CD14-positive monocyte (primary cell): ENCODE results near the gene FADS2. TPM values are rescaled to one million over a fixed set of nuclear protein-coding genes. Genes with fewer than 3 reads are reported as not detected.

Experiments
- DNase-seq, 3 donors: peaks; one replicate each; pipeline ENCODE4 v3.0.0-alpha.2; 2011 to 2022
- H2AFZ ChIP-seq: 2 replicates; pipeline ENCODE4 v1.6.0; 2012; ENCODE audit warnings: mild to moderate bottlenecking, low read depth, low read length, inconsistent platforms; ENCODE audit not compliant: insufficient read depth, poor library complexity, severe bottlenecking
- H3K27ac ChIP-seq, 2 donors: 1 replicate in 1 of 2; 2 replicates in 1 of 2; pipeline ENCODE4 v1.5.1; 2012 to 2013; ENCODE audit warnings: low read length in 2 of 2, control low read depth in 1 of 2, inconsistent platforms in 1 of 2, low read depth in 1 of 2, mild to moderate bottlenecking in 1 of 2
- H3K27me3 ChIP-seq, 2 donors: one replicate each; pipeline versions ENCODE4 v1.6.0 to v1.6.1; 2011 to 2013; ENCODE audit warnings: low read length in 2 of 2; ENCODE audit not compliant: control insufficient read depth in 2 of 2, insufficient read depth in 2 of 2
- H3K36me3 ChIP-seq, 2 donors: replicated peaks in 1 of 2; 1 replicate in 1 of 2; 2 replicates in 1 of 2; pipeline versions ENCODE4 v1.5.1 to v1.6.1; 2012 to 2013; ENCODE audit warnings: low read length in 2 of 2, control low read depth in 1 of 2, inconsistent platforms in 1 of 2, mild to moderate bottlenecking in 1 of 2; ENCODE audit not compliant: insufficient read depth in 2 of 2, control insufficient read depth in 1 of 2
- H3K4me1 ChIP-seq, 2 donors: 1 replicate in 1 of 2; 2 replicates in 1 of 2; pipeline versions ENCODE4 v1.5.1 to v1.6.1; 2012 to 2013; ENCODE audit warnings: low read length in 2 of 2, control low read depth in 1 of 2, inconsistent platforms in 1 of 2, mild to moderate bottlenecking in 1 of 2, moderate library complexity in 1 of 2; ENCODE audit not compliant: insufficient read depth in 2 of 2, control insufficient read depth in 1 of 2
- H3K4me2 ChIP-seq: replicated peaks from 2 replicates; pipeline ENCODE3; 2012; ENCODE audit warnings: low read length, moderate library complexity, mild to moderate bottlenecking; ENCODE audit not compliant: poor library complexity, severe bottlenecking; ENCODE audit errors: extremely low read depth
- H3K4me3 ChIP-seq, 3 experiments: fragments of 200-600 bp in 1 of 3; sonication (generic) in 1 of 3; replicated peaks in 1 of 3; 1 replicate in 2 of 3; 2 replicates in 1 of 3; pipeline ENCODE4 v1.5.1; 2011 to 2013; ENCODE audit warnings: low read length in 3 of 3, mild to moderate bottlenecking in 3 of 3, control low read depth in 2 of 3, low read depth in 2 of 3, inconsistent platforms in 1 of 3, moderate library complexity in 1 of 3
- H3K79me2 ChIP-seq: 2 replicates; pipeline ENCODE4 v1.6.0; 2012; ENCODE audit warnings: mild to moderate bottlenecking, control low read depth, inconsistent platforms, low read length, moderate library complexity; ENCODE audit not compliant: insufficient read depth
- H3K9ac ChIP-seq: 2 replicates; pipeline ENCODE4 v1.6.0; 2017; ENCODE audit warnings: low read length, mild to moderate bottlenecking; ENCODE audit not compliant: insufficient read depth, poor library complexity, severe bottlenecking
- H3K9me3 ChIP-seq, 2 donors: replicated peaks in 1 of 2; 1 replicate in 1 of 2; 2 replicates in 1 of 2; pipeline versions ENCODE4 v1.5.1 to v1.6.1; 2012 to 2013; ENCODE audit warnings: low read length in 2 of 2, control low read depth in 1 of 2; ENCODE audit not compliant: control insufficient read depth in 1 of 2, insufficient read depth in 1 of 2
- H4K20me1 ChIP-seq: 2 replicates; pipeline ENCODE4 v1.6.0; 2012; ENCODE audit warnings: mild to moderate bottlenecking, low read length, control low read depth, moderate library complexity; ENCODE audit not compliant: insufficient read depth
- H3K27ac Mint-ChIP-seq, 7 donors: one replicate each; pipeline ENCODE4 v1.8.0; 2020; ENCODE audit warnings: mild to moderate bottlenecking in 7 of 7, mixed read lengths in 7 of 7, moderate library complexity in 6 of 7, inconsistent platforms in 2 of 7
- H3K27me3 Mint-ChIP-seq, 3 donors: one replicate each; pipeline ENCODE4 v1.8.0; 2021 to 2022; ENCODE audit warnings: low read depth in 3 of 3, mild to moderate bottlenecking in 3 of 3, mixed read lengths in 3 of 3, moderate library complexity in 3 of 3, inconsistent platforms in 1 of 3
- H3K36me3 Mint-ChIP-seq, 2 donors: one replicate each; pipeline ENCODE4 v1.8.0; 2020; ENCODE audit warnings: mixed read lengths in 2 of 2, inconsistent platforms in 1 of 2, mild to moderate bottlenecking in 1 of 2
- H3K4me1 Mint-ChIP-seq: one replicate; pipeline ENCODE4 v1.8.0; 2020; ENCODE audit warnings: mild to moderate bottlenecking, mixed read lengths
- H3K4me3 Mint-ChIP-seq, 2 donors: one replicate each; pipeline ENCODE4 v1.8.0; 2020; ENCODE audit warnings: mild to moderate bottlenecking in 2 of 2, mixed read lengths in 2 of 2, moderate library complexity in 1 of 2
- H3K9me3 Mint-ChIP-seq, 7 donors: one replicate each; pipeline ENCODE4 v1.8.0; 2020 to 2022; ENCODE audit warnings: mixed read lengths in 7 of 7, mild to moderate bottlenecking in 6 of 7, moderate library complexity in 6 of 7, inconsistent platforms in 2 of 7
- CTCF ChIP-seq: fragments of 200-600 bp; IDR thresholded peaks from one replicate; pipeline ENCODE4 v1.8.0; 2022; ENCODE audit warnings: antibody characterized with exemption, mild to moderate bottlenecking
- WGBS: methylation state at CpG from one replicate; pipeline ENCODE4 v1.1.5; 2013; ENCODE audit warnings: missing lambda C conversion rate; ENCODE audit not compliant: insufficient coverage; 5-methylcytosine and 5-hydroxymethylcytosine counted together
- intact Hi-C, 2 donors: fragments of 100-400 bp; cut with micrococcal nuclease; formaldehyde crosslinking; loops; one replicate each; pipeline versions ENCODE4 v1.15.0 to v1.15.1; 2023
- polyA plus RNA-seq, 3 donors: library from polyadenylated mRNA; depleted of rRNA in 1 of 3; unstranded in 2 of 3; stranded (reverse) in 1 of 3; fragments of 300-500 nt in 2 of 3; fragments of >200 nt in 1 of 3; fragmentation: Illumina TruSeq in 2 of 3; gene quantifications; 1 replicate in 2 of 3; 2 replicates in 1 of 3; pipeline ENCODE4 v1.2.3, GENCODE V29; 2012 to 2021

The FADS2 gene
- polyA plus RNA-seq, 3 donors: 5.1 to 19.9 (median 6.4) TPM

GRCh38 chr11:61838921-61839320 lies 10.8 kb downstream of the FADS2 start:
- Histone ChIP-seq H3K79me2 (no peaks in the 10 kb centered on the region), H4K20me1 (no peaks in the 10 kb centered on the region), H3K9ac (no peak overlapping the region), H3K27me3 (no peaks in the 10 kb centered on the region), H3K4me2 (no peak overlapping the region), H3K4me1 (peaks cover 25% of the 10 kb centered on the region in 2 donors), H3K27ac (no peak overlapping the region), H3K4me3 (no peak overlapping the region), H2AFZ (no peak overlapping the region), H3K9me3 (no peaks in the 10 kb centered on the region), H3K36me3 (peaks cover 12 to 37% of the 10 kb centered on the region in 2 donors)
- Mint-ChIP-seq H3K4me3 (no peak overlapping the region), H3K9me3 (peaks cover 0 to 2% (median 0%) of the 10 kb centered on the region in 7 donors), H3K27me3 (peaks cover 0 to 3% (median 2%) of the 10 kb centered on the region in 3 donors), H3K27ac (peak overlapping the region in 4 of 7 donors; percentile 1 to 54 (median 23)), H3K36me3 (peaks cover 29 to 61% of the 10 kb centered on the region in 2 donors), H3K4me1 (peaks cover 28% of the 10 kb centered on the region)
- DNase-seq: no peak
- no peak for TF ChIP-seq CTCF
- 100% methylated on average over 4 of the region's 10 CpGs for WGBS
- intact Hi-C loops: no loop called here

- Mint-ChIP-seq H3K27ac (peak overlapping the region in 1 of 7 donors; percentile 13), H3K36me3 (peaks cover 28 to 69% of the 10 kb centered on the region in 2 donors)
- no peaks in the 10 kb centered on the region for H3K79me2 ChIP-seq
Observed at GRCh38 chr11:61839742-61840141, 11.6 kb downstream of the FADS2 start.

More at GRCh38 chr11:61839742-61840141, 11.6 kb downstream of the FADS2 start:
- Histone ChIP-seq H3K9me3 (no peaks in the 10 kb centered on the region), H4K20me1 (no peaks in the 10 kb centered on the region), H3K9ac (no peak overlapping the region), H3K4me1 (peaks cover 17% of the 10 kb centered on the region in 2 donors), H3K4me2 (no peak overlapping the region), H2AFZ (no peak overlapping the region), H3K27ac (no peak overlapping the region), H3K36me3 (peaks cover 12 to 37% of the 10 kb centered on the region in 2 donors), H3K27me3 (no peaks in the 10 kb centered on the region), H3K4me3 (no peak overlapping the region)
- Mint-ChIP-seq H3K4me1 (peaks cover 19% of the 10 kb centered on the region), H3K4me3 (no peak overlapping the region), H3K9me3 (no peaks in the 10 kb centered on the region), H3K27me3 (peaks cover 0 to 3% (median 2%) of the 10 kb centered on the region in 3 donors)
- no peak for TF ChIP-seq CTCF
- DNase-seq: no peak
- no CpG with 5 or more reads among the region's 2 CpGs for WGBS
- intact Hi-C loops: no loop called here
